GM23338 (cell line): ENCODE measurements around the gene KRTDAP. TPM values are rescaled to one million over a fixed set of nuclear protein-coding genes. Genes with fewer than 3 reads are reported as not detected.

Experiments
- CREB1 ChIP-seq: fragments of 250-450 bp; sonication (Bioruptor Pico); IDR thresholded peaks from 2 replicates; pipeline ENCODE4 v1.5.0; 2020; ENCODE audit warnings: low read depth, mild to moderate bottlenecking, moderate library complexity
- ETS1 ChIP-seq: IDR thresholded peaks from 2 replicates; pipeline ENCODE4 v1.6.1; 2016; ENCODE audit warnings: antibody characterized with exemption
- EZH2 ChIP-seq: fragments of 200-600 bp; sonication (generic); IDR thresholded peaks from one replicate; pipeline ENCODE4 v1.8.0; 2017; ENCODE audit warnings: antibody characterized with exemption, mild to moderate bottlenecking, low read depth; ENCODE audit not compliant: unreplicated experiment
- EZH2phosphoT487 ChIP-seq: fragments of 200-600 bp; sonication (generic); IDR thresholded peaks from one replicate; pipeline ENCODE4 v1.8.1; 2018; ENCODE audit warnings: antibody characterized with exemption; ENCODE audit not compliant: unreplicated experiment
- JUNB ChIP-seq: IDR thresholded peaks from one replicate; pipeline ENCODE4 v1.6.1; 2016; ENCODE audit warnings: antibody characterized with exemption; ENCODE audit not compliant: unreplicated experiment
- REST ChIP-seq: IDR thresholded peaks from one replicate; pipeline ENCODE4 v1.6.1; 2018; ENCODE audit warnings: antibody characterized with exemption; ENCODE audit not compliant: unreplicated experiment
- ZNF462 ChIP-seq: fragments of 250-450 bp; sonication (Bioruptor Pico); IDR thresholded peaks from 2 replicates; pipeline ENCODE4 v1.5.0; 2020; ENCODE audit warnings: mild to moderate bottlenecking, moderate library complexity
- polyA plus RNA-seq: library from polyadenylated mRNA; unstranded; fragments of >200 nt; fragmentation: Nextera tagmentation; extraction: Ambion mirVana; gene quantifications from 2 replicates; pipeline ENCODE4 v1.2.1, GENCODE V29; 2016
- total RNA-seq: library from RNA; depleted of rRNA; stranded (reverse); fragments of >200 nt; shearing (Covaris generic); gene quantifications from 2 replicates; pipeline ENCODE4 v1.2.3, GENCODE V29; 2014

KRTDAP gene
- total and polyA plus RNA-seq, 2 experiments from 2014 or later: 2.7 TPM; not detected in 1

- TF ChIP-seq ZNF462 (CRISPR knock-in tag): no peak
- no peak for TF ChIP-seq REST
- no peak for TF ChIP-seq CREB1 (CRISPR knock-in tag)
- TF ChIP-seq EZH2: no peak
- no peak for TF ChIP-seq EZH2phosphoT487
- no peak for TF ChIP-seq JUNB
- TF ChIP-seq ETS1: no peak
These were observed 12.5 kb upstream of the KRTDAP start (continued) for GRCh38 chr19:35502751-35503150.
